Fibroblast of lung (primary cell): ENCODE data around the gene PGM5.

Source experiments
- CTCF ChIP-seq, 2 donors: IDR thresholded peaks in 1 of 2; conservative IDR thresholded peaks in 1 of 2; 1 replicate in 1 of 2; 2 replicates in 1 of 2; pipeline ENCODE4 v1.5.1; 2011 to 2012; ENCODE audit warnings: low read length in 2 of 2, control low read depth in 1 of 2, inconsistent platforms in 1 of 2, low read depth in 1 of 2, mild to moderate bottlenecking in 1 of 2
- EZH2 ChIP-seq: IDR thresholded peaks from 2 replicates; pipeline ENCODE4 v1.5.1; 2012; ENCODE audit warnings: low read length, control low read depth, mild to moderate bottlenecking; ENCODE audit errors: missing control alignments

- TF ChIP-seq CTCF (conservative IDR thresholded peaks at IDR 0.05 in 1 of 2, IDR thresholded peaks at IDR 0.05 in 1 of 2; ENCODE audit: low read depth in 1 of 2, low read length in 2 of 2) = peak; percentile 51 to 65
- no peak for TF ChIP-seq EZH2
These were observed 150.9 kb downstream of the PGM5 start for GRCh38 chr9:68507130-68507805.
